DLD1 (cell line): ENCODE measurements around the gene OR8A1.
"Not testable (repeated sequence)": the region's sequence is repeated elsewhere in the genome, so short reads cannot be mapped to it uniquely, and the experiment has no call there.

Experiments
- in situ Hi-C: cut with HindIII; loops from 2 replicates; pipeline ENCODE4 v1.10.0; 2017; ENCODE audit warnings: low sequenced_read_pairs

OR8A1 gene

DNA sequence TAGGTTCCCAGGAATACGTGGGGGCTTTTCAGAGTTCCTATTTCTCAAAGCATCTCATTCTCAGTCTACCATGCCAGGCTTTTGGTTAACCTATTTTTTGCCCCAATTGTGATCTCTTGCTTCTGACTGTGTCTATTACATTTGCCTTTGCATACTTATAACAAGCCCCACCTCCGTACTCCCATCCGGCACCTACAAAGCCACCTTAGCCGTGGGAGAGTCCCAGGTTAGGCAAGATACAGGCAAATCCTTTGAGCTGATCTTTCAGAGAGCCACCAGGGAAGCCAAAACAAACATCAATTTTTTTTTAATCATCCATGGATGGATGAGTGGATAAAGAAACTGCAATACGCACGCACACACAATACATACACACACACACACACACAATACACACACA lies 22.8 kb downstream of the OR8A1 start:
- in situ Hi-C loops, result no loop called here

DNA sequence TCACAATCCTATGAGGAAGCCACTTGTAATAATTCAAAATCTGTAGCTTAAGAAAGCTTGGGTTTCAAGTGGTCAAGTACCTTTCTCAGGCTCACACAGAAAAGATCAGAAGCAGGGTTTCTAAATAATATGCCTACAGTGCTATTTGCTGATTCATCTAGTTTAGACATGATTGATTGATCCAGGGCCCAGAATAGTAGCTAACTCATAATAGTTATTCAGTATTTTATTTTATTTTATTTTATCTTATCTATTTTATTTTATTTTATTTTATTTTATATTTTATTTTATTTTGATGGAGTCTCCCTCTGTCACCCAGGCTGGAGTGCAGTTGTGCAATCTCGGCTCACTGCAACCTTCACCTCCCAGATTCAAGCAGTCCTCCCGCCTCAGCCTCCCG lies 25.5 kb downstream of the OR8A1 start:
- in situ Hi-C loops, result no loop called here

DNA sequence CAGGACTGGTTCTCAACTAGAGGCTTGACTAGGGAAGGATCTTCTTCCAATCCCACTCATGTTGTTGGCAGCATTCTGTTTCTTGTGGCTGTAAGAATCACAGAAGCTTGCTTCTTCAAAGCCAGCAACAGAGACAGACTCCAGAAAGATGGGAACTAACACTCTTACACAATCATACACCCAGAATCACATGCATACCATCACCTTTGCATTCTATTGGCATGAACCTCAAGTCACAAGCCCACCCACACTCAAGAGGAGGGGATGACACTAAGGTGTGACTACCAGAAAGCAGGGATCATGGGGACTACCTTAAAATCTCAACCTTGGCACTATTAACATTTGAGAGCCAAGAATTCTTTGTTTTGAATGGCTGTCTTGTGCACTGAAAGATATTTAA lies 27.8 kb downstream of the OR8A1 start:
- in situ Hi-C loops, result no loop called here

DNA sequence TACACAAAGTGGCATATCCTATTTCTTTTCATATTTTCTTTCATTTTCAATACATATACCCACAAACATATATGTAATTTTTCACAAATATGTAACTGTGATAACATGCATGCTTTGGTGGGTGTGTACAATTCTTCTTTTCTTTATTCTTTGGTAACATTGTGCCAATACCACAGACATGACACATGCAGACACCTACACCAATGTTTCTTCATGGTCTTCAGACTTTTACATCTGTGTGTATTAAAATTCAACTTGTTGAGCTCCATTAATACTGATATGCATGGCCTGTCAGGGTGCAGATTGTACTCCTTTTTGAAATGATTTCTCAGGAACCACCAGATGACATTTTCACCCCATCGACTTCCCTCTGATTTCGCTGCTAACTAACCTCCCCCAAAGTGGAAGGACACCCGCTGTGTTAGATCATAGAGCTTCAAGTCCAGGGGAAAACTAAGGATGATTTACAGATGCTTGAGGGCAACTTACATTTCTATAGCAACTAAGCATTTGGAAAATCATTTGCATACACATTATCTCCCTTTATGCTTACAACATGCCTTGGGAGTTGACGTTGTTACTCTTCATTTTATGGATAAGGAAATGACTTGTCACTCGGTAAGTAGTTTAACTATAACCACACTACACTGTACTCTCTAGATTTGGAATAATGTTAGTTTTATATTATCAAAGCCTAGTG lies 31.0 kb downstream of the OR8A1 start:
- in situ Hi-C loops, result no loop called here

DNA sequence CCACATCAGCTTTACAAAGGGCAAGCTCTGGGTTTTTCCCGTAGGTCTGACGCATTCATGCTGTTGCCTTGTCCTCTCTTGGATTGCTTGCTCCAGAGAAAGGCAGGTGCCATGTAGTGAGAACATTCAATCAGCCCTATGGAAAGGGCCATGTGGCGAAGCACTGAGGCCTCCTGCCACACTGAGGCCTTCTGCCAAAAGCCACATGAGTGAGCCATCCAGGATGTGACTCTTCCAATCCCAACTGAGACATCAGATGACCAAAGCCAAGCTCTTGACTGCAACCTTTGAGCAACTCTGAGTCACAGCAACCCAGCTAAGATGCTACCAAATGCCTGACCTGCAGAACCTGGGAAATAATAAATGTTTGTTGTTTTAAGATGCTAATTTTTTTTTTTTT lies 32.4 kb downstream of the OR8A1 start:
- in situ Hi-C loops, result no loop called here

DNA sequence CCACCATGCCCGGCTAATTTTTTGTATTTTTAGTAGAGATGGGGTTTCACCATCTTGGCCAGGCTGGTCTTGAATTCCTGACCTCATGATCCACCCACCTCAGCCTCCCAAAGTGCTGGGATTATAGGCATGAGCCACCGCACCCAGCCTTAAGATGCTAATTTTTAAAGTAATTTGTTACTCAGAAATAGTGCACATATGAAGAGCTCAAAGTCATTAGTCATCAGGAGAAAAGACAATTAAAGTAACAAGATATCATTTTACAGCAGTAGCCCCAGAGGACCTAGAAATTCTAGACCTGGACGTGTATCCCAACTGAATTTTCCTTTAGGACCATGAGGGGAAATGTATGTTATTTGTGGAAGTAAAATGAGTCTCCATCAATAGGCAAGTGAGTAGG lies 32.9 kb downstream of the OR8A1 start:
- in situ Hi-C loops, result not testable (repeated sequence)

DNA sequence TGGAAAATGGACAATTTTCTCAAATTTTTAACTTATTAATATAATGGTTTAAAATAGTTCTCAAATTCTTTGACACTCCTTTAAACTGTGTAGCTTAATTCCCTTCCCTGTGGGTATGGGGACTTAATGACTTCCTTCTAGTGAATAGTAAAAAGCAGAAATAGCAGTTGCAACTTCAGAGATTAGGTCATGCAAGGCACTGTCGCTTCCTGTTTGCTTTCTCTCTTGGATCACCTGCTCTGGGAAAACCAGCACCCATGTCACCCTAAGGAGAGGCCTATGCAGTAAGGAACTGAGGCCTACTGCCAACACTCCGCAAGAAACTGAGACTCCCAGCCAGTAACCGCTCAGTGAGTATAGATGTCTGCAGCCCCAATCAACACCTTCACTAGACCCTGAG lies 35.9 kb downstream of the OR8A1 start:
- in situ Hi-C loops, result no loop called here

DNA sequence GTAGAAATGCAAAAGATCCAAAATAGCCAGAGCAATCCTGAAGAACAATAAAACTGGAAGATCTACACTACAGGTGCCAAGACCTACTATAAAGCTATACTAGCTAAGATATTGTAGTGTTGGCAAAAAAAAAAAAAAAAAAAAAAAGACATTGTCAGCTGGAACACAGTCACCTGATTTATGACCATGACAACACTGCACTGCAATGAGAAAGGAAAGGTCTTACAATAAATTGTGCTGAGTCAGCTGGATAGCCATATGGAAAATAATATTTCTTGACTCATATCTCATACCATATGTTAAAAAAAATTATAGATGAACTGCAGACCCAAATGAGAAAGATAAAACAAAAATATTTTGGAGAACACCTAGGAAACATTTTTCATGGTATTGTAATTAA lies 38.4 kb downstream of the OR8A1 start:
- in situ Hi-C loops, result no loop called here

DNA sequence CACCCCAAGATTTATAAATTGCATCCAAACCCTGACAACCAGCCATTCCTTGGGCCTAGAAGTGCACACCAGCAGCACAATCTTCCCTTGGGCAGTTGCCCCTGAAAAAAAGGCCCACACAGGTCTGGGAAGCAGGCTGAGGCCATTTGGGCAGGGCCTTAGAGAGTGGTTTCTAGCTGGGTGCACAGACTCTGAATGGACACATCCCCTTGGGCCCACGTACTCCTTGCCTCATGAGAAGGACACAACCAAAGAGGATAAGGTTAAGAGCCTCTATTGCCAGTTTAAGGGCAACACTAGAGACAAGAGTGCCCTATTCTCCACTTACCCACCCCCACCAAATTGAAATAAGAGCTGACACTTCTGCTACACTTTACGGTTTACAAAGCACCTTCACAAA lies 40.5 kb downstream of the OR8A1 start:
- in situ Hi-C loops, result no loop called here

DNA sequence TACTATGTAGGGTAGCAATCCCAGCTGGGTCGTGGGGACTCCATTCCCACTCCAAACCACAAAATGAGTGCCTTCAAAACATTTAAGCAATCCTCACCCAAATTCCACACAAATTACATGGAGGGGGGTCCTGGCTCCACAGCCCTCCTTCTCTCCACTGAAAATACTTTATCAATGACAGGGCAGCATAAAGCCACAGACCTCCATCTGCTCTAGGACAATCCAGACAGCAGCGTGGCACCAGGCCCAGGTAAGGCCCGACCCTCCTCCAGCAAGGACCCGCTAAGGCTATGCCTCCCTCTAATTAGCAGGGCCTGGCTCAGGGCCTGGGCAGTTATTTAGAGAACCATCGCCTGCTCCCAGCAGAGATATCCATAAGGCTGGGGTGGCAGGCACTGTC lies 41.3 kb downstream of the OR8A1 start, which contains the start of gene PANX3:
TSS of gene PANX3 (plus strand) at position 365 of the 400 bp plus-strand sequence. CDS start 129 bp downstream, outside the sequence.
- in situ Hi-C loops, result no loop called here

DNA sequence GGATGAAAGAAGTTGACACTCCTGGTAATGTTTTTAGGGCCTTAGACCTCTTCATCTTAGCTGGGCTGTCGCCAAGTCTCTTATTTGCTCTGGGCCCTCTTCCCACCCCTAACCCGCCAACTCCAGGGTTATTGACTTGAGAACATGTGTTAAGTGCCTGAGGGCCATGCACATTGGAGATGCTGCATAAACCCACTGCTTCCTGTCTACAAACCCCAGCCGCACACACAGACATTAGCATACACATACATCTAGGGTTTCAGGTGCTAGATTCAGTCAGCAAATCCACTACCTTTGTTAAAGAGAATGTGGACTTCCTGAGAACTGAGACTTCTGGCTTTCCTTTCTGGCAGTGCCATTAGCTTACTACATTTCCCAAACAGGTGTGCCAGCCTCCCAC lies 42.2 kb downstream of the OR8A1 start:
- in situ Hi-C loops, result no loop called here

DNA sequence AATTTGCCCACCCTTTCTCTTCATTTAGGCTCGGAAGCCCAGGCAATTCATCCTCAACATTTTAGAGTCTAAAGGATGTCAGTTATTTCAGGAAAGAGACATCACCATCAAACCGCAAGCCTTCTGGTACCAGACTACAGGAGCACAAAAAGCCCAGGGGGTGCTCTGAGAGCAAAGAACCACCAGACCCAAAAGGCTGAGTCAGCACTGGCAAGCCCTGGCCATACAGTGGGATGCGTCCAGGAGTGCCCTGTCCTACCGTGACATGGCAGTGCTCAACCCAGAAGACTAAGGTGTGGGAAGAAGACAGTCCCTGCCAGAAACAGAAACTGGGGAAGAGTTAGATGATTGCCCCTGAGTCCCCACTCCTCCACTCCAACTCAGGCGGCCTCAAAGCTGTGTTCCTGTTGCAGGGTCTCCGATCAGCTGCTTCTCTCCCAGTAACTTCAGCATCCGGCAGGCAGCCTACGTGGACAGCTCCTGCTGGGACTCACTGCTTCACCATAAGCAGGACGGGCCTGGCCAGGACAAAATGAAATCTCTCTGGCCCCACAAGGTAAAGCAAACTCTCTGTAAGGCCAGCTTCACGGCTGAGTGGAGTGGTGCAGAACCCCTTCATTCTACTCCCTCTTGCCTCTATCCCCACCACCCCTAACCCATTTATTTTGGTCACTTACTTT lies 42.9 kb downstream of the OR8A1 start:
- in situ Hi-C loops, result no loop called here

DNA sequence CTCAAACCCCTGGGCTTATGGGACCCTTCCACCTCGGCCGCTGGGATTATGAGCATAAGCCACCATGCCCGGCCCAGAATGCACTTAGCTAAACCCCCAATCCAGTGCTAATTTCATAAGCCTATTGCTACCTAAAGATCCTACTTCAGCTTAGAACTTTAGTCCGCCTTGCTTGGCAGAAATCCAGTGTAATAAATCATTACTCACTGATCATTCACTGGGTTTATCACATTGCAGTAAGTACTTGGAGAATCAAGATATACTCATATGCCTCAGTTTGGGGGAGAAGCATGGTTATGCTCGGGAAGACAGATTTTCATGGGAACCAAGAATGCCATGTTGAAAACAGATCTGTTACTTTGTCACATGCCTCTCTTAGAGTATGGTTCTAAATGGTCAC lies 49.1 kb downstream of the OR8A1 start:
- in situ Hi-C loops, result no loop called here
